Measurements from ENCODE around the gene EPHA10.

The EPHA10 gene

GRCh38 chr1:37722181-37723071 is 42.5 kb downstream of the EPHA10 start:
- TF ChIP-seq EZH2phosphoT487 (conservative IDR thresholded peaks at IDR 0.05; ENCODE audit: low read length) (no peak), CTCF (IDR thresholded peaks at IDR 0.05; ENCODE audit: insufficient read depth, low read length, poor library complexity, severe bottlenecking) (no peak)
- H3K27ac ChIP-seq (ENCODE audit: low read depth, low read length): no peak overlapping the region
- no peaks in the 10 kb centered on the region for H3K36me3 ChIP-seq (ENCODE audit: low read length)
- no peak overlapping the region for H3K9ac ChIP-seq (ENCODE audit: low read length)
- no peak overlapping the region for H3K4me2 ChIP-seq (ENCODE audit: low read depth, low read length, poor library complexity, severe bottlenecking)
- no peak overlapping the region for H2AFZ ChIP-seq (ENCODE audit: low read depth, low read length, severe bottlenecking)
- H3F3A ChIP-seq (ENCODE audit: insufficient read depth): no peaks in the 10 kb centered on the region
- no peaks in the 10 kb centered on the region for H3K79me2 ChIP-seq (ENCODE audit: insufficient read depth, low read length)
- H3K9me3 ChIP-seq (ENCODE audit: insufficient read depth, low read length): no peaks in the 10 kb centered on the region
- no peaks in the 10 kb centered on the region for H3K27me3 ChIP-seq (ENCODE audit: low read length)
- no peaks in the 10 kb centered on the region for H4K20me1 ChIP-seq (ENCODE audit: low read depth, low read length)
- H3K4me3 ChIP-seq (ENCODE audit: insufficient read depth, low read length, poor library complexity, severe bottlenecking): no peak overlapping the region
- no peaks in the 10 kb centered on the region for H3K9me2 ChIP-seq (replicated peaks; ENCODE audit: insufficient read depth, low read length)

DNA sequence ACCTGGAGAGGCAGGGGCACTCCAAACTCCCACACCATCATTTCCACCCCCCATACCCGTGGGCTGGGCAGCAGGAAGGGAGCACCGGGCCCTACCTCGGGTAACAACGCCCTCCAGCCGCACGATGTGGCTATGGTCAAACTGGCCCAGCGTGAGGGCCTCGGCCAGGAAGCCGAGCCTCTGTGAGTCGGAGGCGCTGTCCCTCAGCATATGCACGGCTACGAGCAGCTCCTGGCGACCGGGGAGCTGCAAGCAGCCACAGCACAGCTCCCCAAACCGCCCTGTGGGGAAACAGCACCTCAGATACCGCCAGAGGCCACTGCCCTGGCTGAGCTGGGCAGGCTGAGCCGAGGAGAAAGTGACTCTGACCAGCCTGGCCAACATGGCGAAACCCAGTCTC is 43.4 kb downstream of the EPHA10 start:
- Histone ChIP-seq H3K79me2 (ENCODE audit: insufficient read depth, low read length) (no peaks in the 10 kb centered on the region), H3K4me2 (ENCODE audit: low read depth, low read length, poor library complexity, severe bottlenecking) (no peak overlapping the region), H3K36me3 (ENCODE audit: low read length) (no peaks in the 10 kb centered on the region), H2AFZ (ENCODE audit: low read depth, low read length, severe bottlenecking) (no peak overlapping the region), H3K27ac (ENCODE audit: low read depth, low read length) (no peak overlapping the region), H3K9me2 (replicated peaks; ENCODE audit: insufficient read depth, low read length) (no peaks in the 10 kb centered on the region), H4K20me1 (ENCODE audit: low read depth, low read length) (no peaks in the 10 kb centered on the region), H3K4me3 (ENCODE audit: insufficient read depth, low read length, poor library complexity, severe bottlenecking) (no peak overlapping the region), H3K9me3 (ENCODE audit: insufficient read depth, low read length) (no peaks in the 10 kb centered on the region), H3K9ac (ENCODE audit: low read length) (no peak overlapping the region), H3F3A (ENCODE audit: insufficient read depth) (no peaks in the 10 kb centered on the region), H3K27me3 (ENCODE audit: low read length) (no peaks in the 10 kb centered on the region)
- no peak for TF ChIP-seq EZH2phosphoT487 (conservative IDR thresholded peaks at IDR 0.05; ENCODE audit: low read length)
- TF ChIP-seq CTCF (IDR thresholded peaks at IDR 0.05; ENCODE audit: insufficient read depth, low read length, poor library complexity, severe bottlenecking): no peak

GRCh38 chr1:37720231-37721130 is 44.4 kb downstream of the EPHA10 start:
- no peaks in the 10 kb centered on the region for H3F3A ChIP-seq (ENCODE audit: insufficient read depth)
- H3K27ac ChIP-seq (ENCODE audit: low read depth, low read length): no peak overlapping the region
- H3K36me3 ChIP-seq (ENCODE audit: low read length): no peaks in the 10 kb centered on the region
- H3K4me3 ChIP-seq (ENCODE audit: insufficient read depth, low read length, poor library complexity, severe bottlenecking): no peak overlapping the region
- H4K20me1 ChIP-seq (ENCODE audit: low read depth, low read length): no peaks in the 10 kb centered on the region
- no peaks in the 10 kb centered on the region for H3K27me3 ChIP-seq (ENCODE audit: low read length)
- H3K79me2 ChIP-seq (ENCODE audit: insufficient read depth, low read length): no peaks in the 10 kb centered on the region
- TF ChIP-seq CTCF (IDR thresholded peaks at IDR 0.05; ENCODE audit: insufficient read depth, low read length, poor library complexity, severe bottlenecking) (no peak), EZH2phosphoT487 (conservative IDR thresholded peaks at IDR 0.05; ENCODE audit: low read length) (no peak)
- H3K9ac ChIP-seq (ENCODE audit: low read length): no peak overlapping the region
- H3K4me2 ChIP-seq (ENCODE audit: low read depth, low read length, poor library complexity, severe bottlenecking): no peak overlapping the region
- no peaks in the 10 kb centered on the region for H3K9me3 ChIP-seq (ENCODE audit: insufficient read depth, low read length)
- H3K9me2 ChIP-seq (replicated peaks; ENCODE audit: insufficient read depth, low read length): no peaks in the 10 kb centered on the region
- no peak overlapping the region for H2AFZ ChIP-seq (ENCODE audit: low read depth, low read length, severe bottlenecking)

Data from SU-DHL-6 (cell line).